Measurements from ENCODE around the gene DUSP28.

DUSP28 gene

GRCh38 chr2:240539906-240540305, 20.3 kb upstream of the DUSP28 start:
- TF ChIP-seq, protein P1, sequence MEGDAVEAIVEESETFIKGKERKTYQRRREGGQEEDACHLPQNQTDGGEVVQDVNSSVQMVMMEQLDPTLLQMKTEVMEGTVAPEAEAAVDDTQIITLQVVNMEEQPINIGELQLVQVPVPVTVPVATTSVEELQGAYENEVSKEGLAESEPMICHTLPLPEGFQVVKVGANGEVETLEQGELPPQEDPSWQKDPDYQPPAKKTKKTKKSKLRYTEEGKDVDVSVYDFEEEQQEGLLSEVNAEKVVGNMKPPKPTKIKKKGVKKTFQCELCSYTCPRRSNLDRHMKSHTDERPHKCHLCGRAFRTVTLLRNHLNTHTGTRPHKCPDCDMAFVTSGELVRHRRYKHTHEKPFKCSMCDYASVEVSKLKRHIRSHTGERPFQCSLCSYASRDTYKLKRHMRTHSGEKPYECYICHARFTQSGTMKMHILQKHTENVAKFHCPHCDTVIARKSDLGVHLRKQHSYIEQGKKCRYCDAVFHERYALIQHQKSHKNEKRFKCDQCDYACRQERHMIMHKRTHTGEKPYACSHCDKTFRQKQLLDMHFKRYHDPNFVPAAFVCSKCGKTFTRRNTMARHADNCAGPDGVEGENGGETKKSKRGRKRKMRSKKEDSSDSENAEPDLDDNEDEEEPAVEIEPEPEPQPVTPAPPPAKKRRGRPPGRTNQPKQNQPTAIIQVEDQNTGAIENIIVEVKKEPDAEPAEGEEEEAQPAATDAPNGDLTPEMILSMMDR (conservative IDR thresholded peaks at IDR 0.05; ENCODE audit: low read depth, low read length), result no peak
- no peak overlapping the region for H2AFZ ChIP-seq (ENCODE audit: low read depth)
- H3K79me2 ChIP-seq (ENCODE audit: insufficient read depth, low read depth), result no peaks in the 10 kb centered on the region
- H3K4me1 ChIP-seq (ENCODE audit: low read depth, poor library complexity, severe bottlenecking), result no peaks in the 10 kb centered on the region
- H3K27ac ChIP-seq, result no peak overlapping the region
- H3K4me3 ChIP-seq (IDR thresholded peaks at IDR 0.05; ENCODE audit: insufficient read depth, low read depth, low read length), result no peak overlapping the region
- H3K4me2 ChIP-seq, result no peak overlapping the region
- H3K27me3 ChIP-seq (ENCODE audit: insufficient read depth, low read depth), result no peaks in the 10 kb centered on the region
- H3K36me3 ChIP-seq (ENCODE audit: insufficient read depth), result no peaks in the 10 kb centered on the region; the same call in 1 of the 2 replicates
- H4K20me1 ChIP-seq (ENCODE audit: insufficient read depth), result no peaks in the 10 kb centered on the region
- H3K9ac ChIP-seq, result no peak overlapping the region

DNA sequence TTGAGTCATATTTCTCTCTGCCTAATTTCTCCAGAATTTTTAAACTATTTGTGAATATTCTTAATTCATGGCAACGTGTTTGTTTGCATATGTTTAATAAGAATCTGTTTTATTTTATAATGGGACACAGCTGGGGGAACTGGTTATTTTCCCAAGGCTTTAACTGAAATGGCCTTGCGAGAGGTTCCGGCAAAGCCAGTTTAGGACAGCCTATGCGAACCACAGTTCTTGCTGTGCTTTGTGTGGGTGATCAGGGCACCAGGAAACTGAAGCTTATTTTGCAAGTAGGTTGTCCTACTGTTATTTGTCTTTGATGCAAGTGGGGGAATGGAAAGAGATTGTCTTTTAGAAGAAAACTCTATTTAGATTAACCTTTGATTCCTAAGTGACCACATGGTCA, 8.9 kb upstream of the DUSP28 start:
- H3K27me3 ChIP-seq (ENCODE audit: insufficient read depth, low read depth), result no peaks in the 10 kb centered on the region
- no peaks in the 10 kb centered on the region for H3K36me3 ChIP-seq (ENCODE audit: insufficient read depth)
- H3K27ac ChIP-seq, result no peak overlapping the region
- no peak overlapping the region for H3K9ac ChIP-seq
- TF ChIP-seq, protein P1 (conservative IDR thresholded peaks at IDR 0.05; ENCODE audit: low read depth, low read length), result no peak
- H3K4me1 ChIP-seq (ENCODE audit: low read depth, poor library complexity, severe bottlenecking), result peaks cover 8% of the 10 kb centered on the region
- no peak overlapping the region for H2AFZ ChIP-seq (ENCODE audit: low read depth)
- H3K79me2 ChIP-seq (ENCODE audit: insufficient read depth, low read depth), result peaks cover 8% of the 10 kb centered on the region; the same call in 1 of the 2 replicates
- H3K4me3 ChIP-seq (IDR thresholded peaks at IDR 0.05; ENCODE audit: insufficient read depth, low read depth, low read length), result no peak overlapping the region
- H4K20me1 ChIP-seq (ENCODE audit: insufficient read depth), result no peaks in the 10 kb centered on the region
- no peak overlapping the region for H3K4me2 ChIP-seq

DNA sequence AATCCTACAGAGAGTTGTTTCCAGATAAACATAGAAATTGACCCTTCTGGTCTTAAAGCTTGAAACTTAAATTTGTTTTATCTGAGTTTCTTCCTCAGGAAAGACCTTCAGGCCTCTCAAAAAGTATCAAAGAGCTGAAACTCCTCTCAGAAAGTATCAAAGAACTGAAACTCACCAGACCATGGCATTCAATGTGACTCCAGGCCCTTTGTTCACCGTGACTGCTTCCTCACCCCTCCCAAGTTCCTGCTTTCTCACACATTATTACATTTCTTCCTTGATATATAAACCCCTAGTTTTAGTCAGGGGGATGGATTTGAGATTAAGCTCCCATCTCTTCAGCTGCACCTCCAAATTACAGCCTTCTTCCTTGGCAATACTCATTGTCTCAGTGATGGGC, 8.3 kb upstream of the DUSP28 start:
- Histone ChIP-seq H2AFZ (ENCODE audit: low read depth) (no peak overlapping the region), H3K79me2 (ENCODE audit: insufficient read depth, low read depth) (peaks cover 12% of the 10 kb centered on the region; the same call in 1 of the 2 replicates), H3K27ac (no peak overlapping the region), H3K27me3 (ENCODE audit: insufficient read depth, low read depth) (no peaks in the 10 kb centered on the region), H3K4me3 (IDR thresholded peaks at IDR 0.05; ENCODE audit: insufficient read depth, low read depth, low read length) (no peak overlapping the region), H3K4me2 (no peak overlapping the region), H3K36me3 (ENCODE audit: insufficient read depth) (no peaks in the 10 kb centered on the region), H3K9ac (no peak overlapping the region), H4K20me1 (ENCODE audit: insufficient read depth) (no peaks in the 10 kb centered on the region), H3K4me1 (ENCODE audit: low read depth, poor library complexity, severe bottlenecking) (peaks cover 8% of the 10 kb centered on the region)
- TF ChIP-seq, protein P1 (conservative IDR thresholded peaks at IDR 0.05; ENCODE audit: low read depth, low read length), result no peak

DNA sequence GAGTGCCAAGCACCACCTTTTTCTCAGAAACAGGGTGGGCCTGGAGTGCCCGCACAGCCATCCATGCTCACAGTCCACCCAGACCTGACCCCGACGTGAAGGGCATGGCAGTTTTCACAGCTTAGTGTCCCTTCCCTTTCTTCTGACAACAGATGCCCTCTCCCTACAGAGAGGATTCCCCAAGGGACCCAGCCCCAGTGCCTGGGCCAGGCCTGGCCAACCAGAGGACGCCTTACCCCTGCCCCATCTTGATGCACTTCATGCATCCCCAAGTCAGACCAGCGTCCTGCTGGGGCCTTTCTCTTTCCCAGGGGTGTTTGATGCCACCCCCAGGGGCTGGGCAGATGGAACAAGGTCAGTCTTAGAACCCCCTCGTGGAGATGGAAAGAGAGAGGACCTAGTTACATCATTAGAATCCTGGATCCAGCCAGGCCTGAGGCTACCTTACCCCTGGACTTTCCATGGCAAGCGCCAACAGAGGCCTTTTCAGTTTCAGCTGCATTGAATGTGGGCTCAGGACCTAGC, 6.1 kb upstream of the DUSP28 start:
- Histone ChIP-seq H3K4me1 (ENCODE audit: low read depth, poor library complexity, severe bottlenecking) (peaks cover 10% of the 10 kb centered on the region), H4K20me1 (ENCODE audit: insufficient read depth) (no peaks in the 10 kb centered on the region), H3K36me3 (ENCODE audit: insufficient read depth) (no peaks in the 10 kb centered on the region), H3K27me3 (ENCODE audit: insufficient read depth, low read depth) (no peaks in the 10 kb centered on the region), H3K4me3 (IDR thresholded peaks at IDR 0.05; ENCODE audit: insufficient read depth, low read depth, low read length) (no peak overlapping the region), H2AFZ (ENCODE audit: low read depth) (no peak overlapping the region), H3K79me2 (ENCODE audit: insufficient read depth, low read depth) (peaks cover 28% of the 10 kb centered on the region), H3K4me2 (no peak overlapping the region), H3K9ac (no peak overlapping the region), H3K27ac (no peak overlapping the region)
- TF ChIP-seq, protein P1 (conservative IDR thresholded peaks at IDR 0.05; ENCODE audit: low read depth, low read length), result no peak
